GM21381 (cell line): Measurements from ENCODE around the gene OSBPL5.
A peak's percentile ranks its signal among the peaks of the same experiment; 100 is the strongest.

Source experiments
- ATAC-seq: cut with Tn5 transposase; IDR thresholded peaks from one replicate; pipeline ENCODE4 v1.9.1; 2021; ENCODE audit warnings: mild to moderate bottlenecking, moderate library complexity; ENCODE audit not compliant: unreplicated experiment

Gene OSBPL5

GRCh38 chr11:3060436-3061025 lies 104.6 kb downstream of the OSBPL5 start:
- no peak for ATAC-seq

- no peak for ATAC-seq
These were observed 106.1 kb downstream of the OSBPL5 start for GRCh38 chr11:3058753-3059664.

GRCh38 chr11:3057069-3057963 lies 107.8 kb downstream of the OSBPL5 start, which contains the start of gene CARS1:
CARS1 (minus strand) TSS chr11:3057423; CDS start chr11:3057367, 56 bp downstream.
- ATAC-seq, result peak; percentile 96

GRCh38 chr11:3056296-3057068 lies 108.6 kb downstream of the OSBPL5 start:
- ATAC-seq, result peak; percentile 12

- no peak for ATAC-seq
These were observed 109.2 kb downstream of the OSBPL5 start for GRCh38 chr11:3055891-3056290.

GRCh38 chr11:3052567-3052966 lies 112.5 kb downstream of the OSBPL5 start:
- ATAC-seq, result no peak

GRCh38 chr11:3052109-3052479 lies 113.0 kb downstream of the OSBPL5 start:
- ATAC-seq, result no peak

GRCh38 chr11:3051196-3052108 lies 113.7 kb downstream of the OSBPL5 start:
- no peak for ATAC-seq

- ATAC-seq, result no peak
These were observed 114.5 kb downstream of the OSBPL5 start for GRCh38 chr11:3050386-3051195.

GRCh38 chr11:3049430-3050243 lies 115.5 kb downstream of the OSBPL5 start:
- ATAC-seq, result peak; percentile 79

GRCh38 chr11:3047637-3048036 lies 117.5 kb downstream of the OSBPL5 start:
- ATAC-seq, result no peak

- no peak for ATAC-seq
These were observed 118.5 kb downstream of the OSBPL5 start for GRCh38 chr11:3046641-3047040.

- no peak for ATAC-seq
These were observed 118.9 kb downstream of the OSBPL5 start for GRCh38 chr11:3046190-3046589.

GRCh38 chr11:3044915-3045314 lies 120.2 kb downstream of the OSBPL5 start:
- ATAC-seq, result no peak

GRCh38 chr11:3044004-3044403 lies 121.1 kb downstream of the OSBPL5 start:
- no peak for ATAC-seq

GRCh38 chr11:3043315-3043871 lies 121.7 kb downstream of the OSBPL5 start:
- no peak for ATAC-seq

- ATAC-seq, result no peak
These were observed 122.4 kb downstream of the OSBPL5 start for GRCh38 chr11:3042496-3043314.
